ENCODE measurements around the gene PHEX. TPM values are rescaled to one million over a fixed set of nuclear protein-coding genes. Genes with fewer than 3 reads are reported as not detected.

The PHEX gene
- total RNA-seq, 4 donors from 2014 or later: 0.05 TPM; not detected in 3

DNA sequence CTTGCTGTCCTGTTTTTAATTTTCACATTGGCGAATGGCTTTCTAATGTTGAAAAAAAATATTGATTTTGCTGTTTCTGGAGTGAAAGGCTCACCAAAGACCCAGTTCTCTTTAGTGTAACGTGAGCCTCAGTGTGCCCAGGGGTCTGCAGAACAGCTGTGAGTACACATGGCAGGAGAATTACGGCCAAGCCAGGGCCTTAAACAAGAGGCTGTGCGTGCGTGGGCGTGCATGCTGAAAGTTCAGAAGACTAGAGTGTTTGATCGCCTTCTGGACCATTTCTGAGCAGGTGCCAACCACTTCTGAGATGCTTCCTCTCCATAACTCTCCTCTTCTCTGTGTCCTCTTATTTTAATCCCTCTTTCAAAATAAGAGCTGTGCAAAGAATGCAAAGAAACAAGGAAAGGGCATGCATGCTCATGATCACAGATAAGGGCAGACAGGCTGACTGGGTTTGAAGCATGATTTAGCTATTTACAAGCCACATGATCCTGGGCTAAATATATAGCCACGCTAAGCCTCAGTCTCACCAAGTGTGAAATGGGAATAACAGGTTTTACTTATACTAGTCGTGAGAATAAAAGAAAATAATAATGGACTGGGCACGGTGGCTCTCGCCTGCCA lies 9.9 kb downstream of the PHEX start:
- TF ChIP-seq, protein P1, sequence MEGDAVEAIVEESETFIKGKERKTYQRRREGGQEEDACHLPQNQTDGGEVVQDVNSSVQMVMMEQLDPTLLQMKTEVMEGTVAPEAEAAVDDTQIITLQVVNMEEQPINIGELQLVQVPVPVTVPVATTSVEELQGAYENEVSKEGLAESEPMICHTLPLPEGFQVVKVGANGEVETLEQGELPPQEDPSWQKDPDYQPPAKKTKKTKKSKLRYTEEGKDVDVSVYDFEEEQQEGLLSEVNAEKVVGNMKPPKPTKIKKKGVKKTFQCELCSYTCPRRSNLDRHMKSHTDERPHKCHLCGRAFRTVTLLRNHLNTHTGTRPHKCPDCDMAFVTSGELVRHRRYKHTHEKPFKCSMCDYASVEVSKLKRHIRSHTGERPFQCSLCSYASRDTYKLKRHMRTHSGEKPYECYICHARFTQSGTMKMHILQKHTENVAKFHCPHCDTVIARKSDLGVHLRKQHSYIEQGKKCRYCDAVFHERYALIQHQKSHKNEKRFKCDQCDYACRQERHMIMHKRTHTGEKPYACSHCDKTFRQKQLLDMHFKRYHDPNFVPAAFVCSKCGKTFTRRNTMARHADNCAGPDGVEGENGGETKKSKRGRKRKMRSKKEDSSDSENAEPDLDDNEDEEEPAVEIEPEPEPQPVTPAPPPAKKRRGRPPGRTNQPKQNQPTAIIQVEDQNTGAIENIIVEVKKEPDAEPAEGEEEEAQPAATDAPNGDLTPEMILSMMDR (IDR thresholded peaks at IDR 0.05 in 4 of 5, conservative IDR thresholded peaks at IDR 0.05 in 1 of 5): no peak
- TF ChIP-seq POLR2A (IDR thresholded peaks at IDR 0.05): no peak
- intact Hi-C loops (cut with DNase I; ENCODE audit: low total_unique reads): no loop called here
- in situ Hi-C loops (cut with MboI; ENCODE audit: low sequenced_read_pairs in 4 of 4): no loop called here
- ATAC-seq (no peak), DNase-seq (no peak)
- Histone ChIP-seq H3K9me3 (no peaks in the 10 kb centered on the region), H3K4me1 (no peaks in the 10 kb centered on the region), H3K27ac (no peak overlapping the region), H3K36me3 (no peaks in the 10 kb centered on the region), H3K4me3 (no peak overlapping the region), H3K27me3 (no peaks in the 10 kb centered on the region)

DNA sequence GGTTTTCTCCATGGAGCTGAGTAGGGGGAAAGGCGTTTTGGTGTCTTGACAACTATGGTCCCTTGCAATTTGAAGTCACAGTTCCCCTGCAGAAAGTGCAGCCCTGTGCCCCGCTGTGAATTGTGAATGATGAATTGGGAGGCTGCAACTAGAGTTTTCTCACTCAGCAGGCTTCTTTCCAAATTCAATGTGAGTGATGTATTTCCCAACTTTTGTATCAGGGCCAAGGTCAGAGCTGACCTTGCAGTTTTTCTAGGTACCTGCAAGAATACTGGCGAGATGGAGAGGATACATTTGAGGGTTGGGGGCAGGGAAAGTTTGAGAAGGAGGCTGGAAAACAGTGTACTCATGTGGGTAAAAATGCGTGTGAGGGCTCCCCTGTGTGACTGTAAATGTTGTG lies 11.7 kb downstream of the PHEX start:
- DNase-seq (no peak), ATAC-seq (no peak)
- no peaks in the 10 kb centered on the region for H3K36me3 ChIP-seq
- in situ Hi-C loops (cut with MboI; ENCODE audit: low sequenced_read_pairs in 4 of 4): no loop called here
- intact Hi-C loops (cut with DNase I; ENCODE audit: low total_unique reads): no loop called here
- H3K4me1 ChIP-seq: no peaks in the 10 kb centered on the region
- H3K9me3 ChIP-seq: no peaks in the 10 kb centered on the region
- H3K27me3 ChIP-seq: no peaks in the 10 kb centered on the region
- no peak overlapping the region for H3K4me3 ChIP-seq
- H3K27ac ChIP-seq: no peak overlapping the region
- TF ChIP-seq POLR2A (IDR thresholded peaks at IDR 0.05): no peak
- TF ChIP-seq, protein P1 (IDR thresholded peaks at IDR 0.05 in 4 of 5, conservative IDR thresholded peaks at IDR 0.05 in 1 of 5): no peak

DNA sequence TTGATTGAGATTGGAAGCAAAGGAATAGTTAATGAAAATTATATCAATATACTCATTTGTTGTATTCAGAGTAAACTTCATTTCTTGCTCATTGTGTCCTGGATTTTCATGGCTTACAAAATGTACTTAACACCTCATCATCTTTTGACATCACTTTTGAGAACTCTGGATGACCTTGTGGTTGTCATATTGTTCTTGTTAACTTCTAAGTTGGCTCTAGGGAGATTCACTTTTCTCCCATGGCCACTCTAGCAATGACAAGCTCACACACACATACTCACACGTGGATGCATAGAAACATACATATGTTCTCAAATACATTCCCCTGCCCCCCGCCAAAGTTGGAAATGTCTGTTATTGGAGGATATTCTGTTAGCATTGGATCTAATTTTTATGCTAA lies 15.3 kb downstream of the PHEX start:
- H3K4me3 ChIP-seq: no peak overlapping the region
- no peaks in the 10 kb centered on the region for H3K27me3 ChIP-seq
- no peaks in the 10 kb centered on the region for H3K36me3 ChIP-seq
- in situ Hi-C loops (cut with MboI; ENCODE audit: low sequenced_read_pairs in 4 of 4): no loop called here
- intact Hi-C loops (cut with DNase I; ENCODE audit: low total_unique reads): no loop called here
- ATAC-seq (no peak), DNase-seq (no peak)
- H3K27ac ChIP-seq: no peak overlapping the region
- no peaks in the 10 kb centered on the region for H3K9me3 ChIP-seq
- TF ChIP-seq, protein P1 (IDR thresholded peaks at IDR 0.05 in 4 of 5, conservative IDR thresholded peaks at IDR 0.05 in 1 of 5): no peak
- no peak for TF ChIP-seq POLR2A (IDR thresholded peaks at IDR 0.05)
- no peaks in the 10 kb centered on the region for H3K4me1 ChIP-seq

DNA sequence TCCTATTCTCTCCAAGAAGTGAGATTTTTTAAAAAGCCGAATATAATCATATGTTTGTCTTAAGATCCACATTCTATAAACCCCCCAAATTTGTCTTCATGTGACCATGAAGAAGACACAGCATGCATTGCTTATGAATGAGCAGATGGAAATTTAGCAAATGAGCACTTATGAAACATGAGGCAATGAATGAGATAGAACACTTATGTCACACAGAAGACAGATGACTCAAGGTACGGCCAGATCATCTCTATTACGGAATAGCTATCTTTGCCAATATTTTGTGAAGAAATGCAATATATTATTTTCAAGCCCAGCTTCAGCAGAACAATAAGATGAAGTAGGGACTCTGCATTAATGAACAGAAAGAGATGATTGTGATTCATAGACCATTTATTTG lies 21.4 kb downstream of the PHEX start:
- H3K4me3 ChIP-seq: no peak overlapping the region
- ATAC-seq (no peak), DNase-seq (no peak)
- H3K36me3 ChIP-seq: no peaks in the 10 kb centered on the region
- intact Hi-C loops (cut with DNase I; ENCODE audit: low total_unique reads) (no loop called here), in situ Hi-C loops (cut with MboI; ENCODE audit: low sequenced_read_pairs in 4 of 4) (no loop called here)
- H3K27me3 ChIP-seq: no peaks in the 10 kb centered on the region
- no peaks in the 10 kb centered on the region for H3K9me3 ChIP-seq
- TF ChIP-seq POLR2A (IDR thresholded peaks at IDR 0.05): no peak
- TF ChIP-seq, protein P1 (IDR thresholded peaks at IDR 0.05 in 4 of 5, conservative IDR thresholded peaks at IDR 0.05 in 1 of 5): no peak
- no peaks in the 10 kb centered on the region for H3K4me1 ChIP-seq
- no peak overlapping the region for H3K27ac ChIP-seq

DNA sequence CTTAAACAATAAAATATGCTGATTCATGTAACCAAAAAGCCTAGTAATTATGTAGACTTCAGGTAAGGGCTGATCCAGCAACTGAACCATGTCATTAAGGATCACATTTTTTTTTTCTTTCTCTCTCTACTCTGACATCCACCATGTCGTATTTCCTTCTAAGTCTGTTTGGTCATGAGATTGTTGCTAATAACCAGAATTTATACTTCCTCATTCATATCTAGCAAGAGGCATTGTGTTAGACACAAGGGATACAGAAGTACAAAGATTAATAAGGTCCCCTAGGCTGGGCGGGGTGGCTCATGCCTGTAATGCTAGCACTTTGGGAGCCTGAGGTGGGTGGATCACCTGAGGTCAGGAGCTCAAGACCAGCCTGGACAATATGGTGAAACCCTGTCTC lies 24.1 kb downstream of the PHEX start:
- H3K9me3 ChIP-seq: no peaks in the 10 kb centered on the region
- in situ Hi-C loops (cut with MboI; ENCODE audit: low sequenced_read_pairs in 4 of 4): no loop called here
- ATAC-seq (no peak), DNase-seq (no peak)
- no peaks in the 10 kb centered on the region for H3K27me3 ChIP-seq
- H3K4me1 ChIP-seq: no peaks in the 10 kb centered on the region
- H3K4me3 ChIP-seq: no peak overlapping the region
- H3K27ac ChIP-seq: no peak overlapping the region
- intact Hi-C loops (cut with DNase I; ENCODE audit: low total_unique reads): no loop called here
- TF ChIP-seq, protein P1 (IDR thresholded peaks at IDR 0.05 in 4 of 5, conservative IDR thresholded peaks at IDR 0.05 in 1 of 5): no peak
- no peak for TF ChIP-seq POLR2A (IDR thresholded peaks at IDR 0.05)
- H3K36me3 ChIP-seq: no peaks in the 10 kb centered on the region

All from gastrocnemius medialis (tissue), 4 donors.